H1 (cell line): Measurements from ENCODE around the gene ARID4A. TPM values are rescaled to one million over a fixed set of nuclear protein-coding genes. Genes with fewer than 3 reads are reported as not detected.

Experiments
- CTCF ChIA-PET: fragments of 300-600 bp; sonication (Branson Sonifier 250); formaldehyde crosslinking; loops from one replicate; lab custom pipeline; 2021; ENCODE audit not compliant: partially characterized antibody; lab: Charles Lee
- POLR2A ChIA-PET: fragments of 300-600 bp; sonication (Branson Sonifier 250); formaldehyde crosslinking; loops from one replicate; lab custom pipeline; 2021; ENCODE audit warnings: inconsistent platforms; ENCODE audit not compliant: partially characterized antibody; lab: Charles Lee
- DNase-seq, 2 experiments: peaks; one replicate each; pipeline versions ENCODE4 v3.0.0 to v3.0.0-alpha.2; 2010 to 2022; ENCODE audit warnings: low spot score in 2 of 2, low read depth in 1 of 2, mixed read lengths in 1 of 2
- FAIRE-seq: peaks from 2 replicates; lab custom pipeline; 2011; peaks lifted over from hg19 to GRCh38; lab: Jason Lieb, UNC
- H2AFZ ChIP-seq: 2 replicates; pipeline ENCODE4 v1.8.1; 2012; ENCODE audit warnings: low read length, inconsistent platforms
- H2AK5ac ChIP-seq: 2 replicates; pipeline ENCODE4 v1.6.1; 2013; ENCODE audit warnings: low read depth, low read length
- H2BK120ac ChIP-seq: replicated peaks from 2 replicates; pipeline ENCODE3; 2013; ENCODE audit warnings: low read depth, low read length, inconsistent platforms
- H2BK12ac ChIP-seq: 2 replicates; pipeline ENCODE4 v1.6.1; 2013; ENCODE audit warnings: low read depth, low read length
- H2BK15ac ChIP-seq: 2 replicates; pipeline ENCODE4 v1.6.1; 2013; ENCODE audit warnings: low read length
- H2BK20ac ChIP-seq: 2 replicates; pipeline ENCODE4 v1.6.1; 2013; ENCODE audit warnings: low read length
- H2BK5ac ChIP-seq: 2 replicates; pipeline ENCODE4 v1.6.1; 2013; ENCODE audit warnings: low read depth, low read length
- H3K14ac ChIP-seq: 2 replicates; pipeline ENCODE4 v1.6.1; 2013; ENCODE audit warnings: inconsistent platforms; ENCODE audit not compliant: insufficient read length
- H3K18ac ChIP-seq: 2 replicates; pipeline ENCODE4 v1.6.1; 2013; ENCODE audit warnings: low read length; ENCODE audit errors: extremely low read depth
- H3K23ac ChIP-seq: 2 replicates; pipeline ENCODE4 v1.6.1; 2013; ENCODE audit warnings: inconsistent platforms; ENCODE audit not compliant: insufficient read length
- H3K23me2 ChIP-seq: 2 replicates; pipeline ENCODE4 v1.6.1; 2013; ENCODE audit warnings: low read depth, low read length
- H3K27ac ChIP-seq: 2 replicates; pipeline ENCODE4 v1.6.1; 2011; ENCODE audit warnings: low read depth, low read length, inconsistent platforms
- H3K27me3 ChIP-seq, 4 experiments: replicated peaks in 1 of 4; 1 replicate in 1 of 4; 2 replicates in 3 of 4; pipeline versions ENCODE4 v1.6.1 to v1.8.1; 2011 to 2013; ENCODE audit warnings: low read length in 3 of 4, mild to moderate bottlenecking in 3 of 4, inconsistent platforms in 2 of 4, mixed read lengths in 2 of 4, moderate library complexity in 1 of 4; ENCODE audit not compliant: control insufficient read depth in 3 of 4, insufficient read depth in 3 of 4; ENCODE audit errors: extremely low read depth in 1 of 4
- H3K36me3 ChIP-seq, 4 experiments: 2 replicates each; pipeline versions ENCODE4 v1.6.1 to v1.8.1; 2011 to 2013; ENCODE audit warnings: mild to moderate bottlenecking in 4 of 4, low read length in 3 of 4, moderate library complexity in 2 of 4, control low read depth in 1 of 4, inconsistent platforms in 1 of 4; ENCODE audit not compliant: insufficient read depth in 4 of 4, control insufficient read depth in 2 of 4
- H3K4ac ChIP-seq: replicated peaks from 2 replicates; pipeline ENCODE3; 2013; ENCODE audit warnings: low read length, low read depth, mixed read lengths, inconsistent platforms; ENCODE audit not compliant: insufficient read length
- H3K4me1 ChIP-seq, 4 experiments: replicated peaks in 1 of 4; 1 replicate in 1 of 4; 2 replicates in 3 of 4; pipeline versions ENCODE4 v1.6.1 to v1.8.1; 2011 to 2013; ENCODE audit warnings: low read length in 3 of 4, inconsistent platforms in 2 of 4, mixed read lengths in 1 of 4; ENCODE audit not compliant: insufficient read depth in 4 of 4, control insufficient read depth in 3 of 4
- H3K4me2 ChIP-seq, 2 experiments: 2 replicates each; pipeline versions ENCODE4 v1.6.1 to v1.8.1; 2011 to 2013; ENCODE audit warnings: low read depth in 2 of 2, low read length in 2 of 2, control low read depth in 1 of 2, inconsistent platforms in 1 of 2, mild to moderate bottlenecking in 1 of 2; ENCODE audit not compliant: insufficient read depth in 1 of 2
- H3K4me3 ChIP-seq, 4 experiments: fragments of 200-600, 300-600 bp in 1 of 4; sonication (generic), shearing (Covaris generic), sonication (Bioruptor Twin) in 1 of 4; 2 replicates each; pipeline versions ENCODE4 v1.5.1 to v1.8.1; 2011 to 2016; ENCODE audit warnings: low read length in 4 of 4, low read depth in 3 of 4, control low read depth in 2 of 4, inconsistent platforms in 2 of 4, mild to moderate bottlenecking in 2 of 4, mixed read lengths in 1 of 4, moderate library complexity in 1 of 4; ENCODE audit not compliant: insufficient read depth in 2 of 4; ENCODE audit errors: extremely low read depth in 1 of 4
- H3K56ac ChIP-seq: replicated peaks from 2 replicates; pipeline ENCODE3; 2013; ENCODE audit warnings: low read depth, mild to moderate bottlenecking, mixed read lengths, low read length, inconsistent platforms; ENCODE audit not compliant: insufficient read length
- H3K79me1 ChIP-seq: 2 replicates; pipeline ENCODE4 v1.6.1; 2013; ENCODE audit warnings: low read depth, low read length, control low read depth
- H3K79me2 ChIP-seq, 2 experiments: 2 replicates each; pipeline versions ENCODE4 v1.6.1 to v1.8.1; 2012 to 2013; ENCODE audit warnings: low read length in 2 of 2, mild to moderate bottlenecking in 2 of 2, inconsistent platforms in 1 of 2; ENCODE audit not compliant: insufficient read depth in 2 of 2, control insufficient read depth in 1 of 2
- H3K9ac ChIP-seq, 4 experiments: replicated peaks in 1 of 4; 1 replicate in 1 of 4; 2 replicates in 3 of 4; pipeline versions ENCODE4 v1.6.1 to v1.8.1; 2011 to 2013; ENCODE audit warnings: low read depth in 3 of 4, low read length in 3 of 4, control low read depth in 2 of 4, mild to moderate bottlenecking in 2 of 4, moderate library complexity in 2 of 4, inconsistent platforms in 1 of 4; ENCODE audit errors: extremely low read depth in 1 of 4
- H3K9me3 ChIP-seq, 2 experiments: 2 replicates each; pipeline versions ENCODE4 v1.6.1 to v1.8.1; 2012 to 2013; ENCODE audit warnings: mild to moderate bottlenecking in 2 of 2, moderate library complexity in 2 of 2, control low read depth in 1 of 2, inconsistent platforms in 1 of 2, low read depth in 1 of 2, low read length in 1 of 2, mixed read lengths in 1 of 2; ENCODE audit not compliant: insufficient read depth in 2 of 2
- H4K20me1 ChIP-seq, 2 experiments: replicated peaks in 1 of 2; 2 replicates each; pipeline versions ENCODE3 to v1.8.1; 2011 to 2013; ENCODE audit warnings: inconsistent platforms in 2 of 2, low read length in 2 of 2, mild to moderate bottlenecking in 1 of 2; ENCODE audit not compliant: insufficient read depth in 2 of 2, control insufficient read depth in 1 of 2
- H4K5ac ChIP-seq: 2 replicates; pipeline ENCODE4 v1.6.1; 2013; ENCODE audit warnings: low read length, low read depth, mixed read lengths, inconsistent platforms; ENCODE audit not compliant: insufficient read length
- H4K8ac ChIP-seq: 2 replicates; pipeline ENCODE4 v1.8.0; 2013; ENCODE audit warnings: mild to moderate bottlenecking, moderate library complexity, low read length, inconsistent platforms; ENCODE audit not compliant: insufficient read depth; ENCODE audit errors: extremely low read depth
- H4K91ac ChIP-seq: replicated peaks from 2 replicates; pipeline ENCODE3; 2013; ENCODE audit warnings: low read length, mixed read lengths, inconsistent platforms; ENCODE audit not compliant: insufficient read length
- RBBP5 ChIP-seq: IDR thresholded peaks from 2 replicates; pipeline ENCODE4 v1.7.1; 2012; ENCODE audit warnings: low read depth, mild to moderate bottlenecking, inconsistent platforms, low read length, moderate library complexity, borderline replicate concordance
- RXRA ChIP-seq: IDR thresholded peaks from 2 replicates; pipeline ENCODE4 v1.6.1; 2011; ENCODE audit warnings: low read depth, mild to moderate bottlenecking, low read length, moderate library complexity; ENCODE audit not compliant: insufficient read depth
- SAP30 ChIP-seq: fragments of 300-600 bp; sonication (generic); IDR thresholded peaks from 2 replicates; pipeline ENCODE4 v1.7.1; 2012; ENCODE audit warnings: low read length, moderate library complexity, mild to moderate bottlenecking, inconsistent platforms; ENCODE audit not compliant: insufficient read depth, insufficient replicate concordance
- SP1 ChIP-seq: IDR thresholded peaks from 2 replicates; pipeline ENCODE4 v1.6.1; 2011; ENCODE audit warnings: low read depth, low read length
- SP4 ChIP-seq: IDR thresholded peaks from 2 replicates; pipeline ENCODE4 v1.6.1; 2012; ENCODE audit warnings: low read length, inconsistent platforms
- SUZ12 ChIP-seq: fragments of 200-600 bp; sonication (generic); IDR thresholded peaks from 2 replicates; pipeline ENCODE4 v1.6.1; 2012; ENCODE audit warnings: mild to moderate bottlenecking, inconsistent platforms, low read length, moderate library complexity, mixed read lengths
- TAF1 ChIP-seq: IDR thresholded peaks from 2 replicates; pipeline ENCODE4 v1.6.1; 2011; ENCODE audit warnings: mild to moderate bottlenecking, low read depth, low read length
- TAF7 ChIP-seq: optimal IDR thresholded peaks from 2 replicates; pipeline ENCODE3; 2011; ENCODE audit warnings: low read depth, mild to moderate bottlenecking, inconsistent platforms, low read length, moderate library complexity, borderline replicate concordance
- TCF12 ChIP-seq: IDR thresholded peaks from 2 replicates; pipeline ENCODE4 v1.6.1; 2011; ENCODE audit warnings: low read depth, mild to moderate bottlenecking, low read length
- TEAD4 ChIP-seq: IDR thresholded peaks from 2 replicates; pipeline ENCODE4 v1.6.1; 2012; ENCODE audit warnings: low read depth, low read length, inconsistent platforms, mixed read lengths
- WGBS, 2 experiments: shearing (Covaris generic) in 1 of 2; methylation state at CpG; one replicate each; pipeline versions ENCODE4 v1.1.6 to v1.1.7; 2013 to 2015; ENCODE audit warnings: low lambda C conversion rate in 2 of 2, mixed read lengths in 2 of 2, inconsistent platforms in 1 of 2, low coverage in 1 of 2, missing lambda C conversion rate in 1 of 2; ENCODE audit not compliant: insufficient replicate concordance in 2 of 2, insufficient coverage in 1 of 2, insufficient read length in 1 of 2; ENCODE audit errors: extremely low coverage in 1 of 2, missing lambda C conversion rate in 1 of 2; 5-methylcytosine and 5-hydroxymethylcytosine counted together
- polyA plus RNA-seq, 7 experiments: library from polyadenylated mRNA; depleted of rRNA in 3 of 7; stranded (reverse) in 5 of 7; unstranded in 2 of 7; fragments of >200 nt in 5 of 7; fragments of 200-250 nt in 2 of 7; gene quantifications; 1 replicate in 5 of 7; 2 replicates in 1 of 7; 4 replicates in 1 of 7; pipeline versions ENCODE4 v1.2.1 to v1.2.3, GENCODE V29; 2011 to 2013; ENCODE audit warnings: missing spikeins in 2 of 7, mixed read lengths in 2 of 7
- total RNA-seq: library from RNA; stranded (reverse); fragmentation: NEBNext Ultra II Directional; extraction: Animal tissue kit (Norgen Biotek cat#: 25700); gene quantifications from 2 replicates; pipeline ENCODE4 v1.2.1, GENCODE V29; 2021
- TF ChIP-seq, protein P1 (sequence below): IDR thresholded peaks from 2 replicates; pipeline ENCODE4 v1.6.1; 2012; ENCODE audit warnings: inconsistent platforms

ARID4A gene
- total and polyA plus RNA-seq, 2 of the 8 experiments (the other 6 are each of a cell fraction or from before 2014, with no cell fraction given): 2.1 to 14.6 TPM

DNA sequence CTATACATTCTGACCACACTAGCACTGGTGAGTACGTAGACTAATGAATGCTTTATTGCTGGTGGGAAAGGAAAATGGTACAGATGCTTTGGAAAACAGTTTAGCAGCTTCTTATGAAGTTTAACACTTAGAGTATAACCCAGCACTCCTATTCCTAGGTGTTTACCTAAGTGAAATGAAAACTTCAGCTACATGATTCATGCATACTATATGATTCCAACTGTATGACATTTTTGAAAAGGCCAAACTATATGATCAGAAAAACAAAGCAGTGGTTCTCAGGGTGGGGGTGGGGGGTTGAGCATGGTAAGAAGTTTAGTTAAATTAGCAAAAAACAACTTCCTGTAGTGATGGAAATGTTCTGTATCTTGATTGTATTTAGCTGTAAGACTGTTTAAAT lies 22.1 kb upstream of the ARID4A start:
- Histone ChIP-seq H2BK12ac (no peak overlapping the region), H3K79me2 (peaks cover 0 to 44% of the 10 kb centered on the region in 2 experiments; a peak in 2 of 4 replicates), H2AK5ac (no peak overlapping the region), H3K36me3 (peaks cover 8 to 46% (median 21%) of the 10 kb centered on the region in 4 experiments), H4K20me1 (peaks cover 2% of the 10 kb centered on the region in 2 experiments), H4K5ac (no peak overlapping the region), H3K9me3 (no peaks in the 10 kb centered on the region), H3K9ac (no peak overlapping the region), H4K8ac (no peak overlapping the region), H3K23ac (no peak overlapping the region), H3K4me2 (no peak overlapping the region), H2AFZ (no peak overlapping the region), H3K18ac (no peak overlapping the region), H3K4me3 (no peak overlapping the region), H3K14ac (no peak overlapping the region), H3K56ac (no peak overlapping the region), H3K23me2 (no peaks in the 10 kb centered on the region), H2BK15ac (no peak overlapping the region), H3K4ac (no peak overlapping the region), H2BK20ac (no peak overlapping the region), H3K27ac (no peak overlapping the region), H2BK5ac (no peak overlapping the region), H3K79me1 (no peaks in the 10 kb centered on the region), H4K91ac (no peak overlapping the region), H3K4me1 (no peaks in the 10 kb centered on the region), H3K27me3 (no peaks in the 10 kb centered on the region), H2BK120ac (no peak overlapping the region)
- no peak for DNase-seq
- no peak for TF ChIP-seq SUZ12
- no peak for TF ChIP-seq SP1
- no peak for TF ChIP-seq TAF1
- TF ChIP-seq, protein P1, sequence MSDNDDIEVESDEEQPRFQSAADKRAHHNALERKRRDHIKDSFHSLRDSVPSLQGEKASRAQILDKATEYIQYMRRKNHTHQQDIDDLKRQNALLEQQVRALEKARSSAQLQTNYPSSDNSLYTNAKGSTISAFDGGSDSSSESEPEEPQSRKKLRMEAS: no peak
- no peak for TF ChIP-seq TCF12
- no peak for TF ChIP-seq TEAD4
- no peak for TF ChIP-seq SAP30
- no peak for TF ChIP-seq TAF7
- TF ChIP-seq RBBP5: no peak
- no peak for TF ChIP-seq RXRA
- TF ChIP-seq SP4: no peak
- 87% methylated on average over 1 of the region's 1 CpG; no CpG with 5 or more reads in 1 of the 2 experiments for WGBS, 2 experiments
- no peak for FAIRE-seq
- ChIA-PET POLR2A (interaction anchor here (0.9 to 1.7 kb wide), 6 partner anchors 10 to 76 kb away, joined by 3 to 8 read pairs (median 4); partner anchors contain the start of genes ACTR10 and ARID4A), CTCF (interaction anchor here (1.5 kb wide), 1 partner anchor 18 kb away, joined by 3 read pairs; no protein-coding TSS in a partner anchor)
